OCI-LY1 (cell line): Measurements from ENCODE around the gene ATP6V0A1.

Source experiments
- H2AFZ ChIP-seq: fragments of 200-600 bp; sonication (generic), shearing (Covaris generic); 2 replicates; pipeline ENCODE4 v1.6.0; 2014; ENCODE audit warnings: antibody characterized with exemption, mild to moderate bottlenecking, low read length
- H3F3A ChIP-seq: fragments of 200-600 bp; sonication (generic), shearing (Covaris generic); 2 replicates; pipeline ENCODE4 v1.6.0; 2014; ENCODE audit warnings: mild to moderate bottlenecking, antibody characterized with exemption, low read length, moderate library complexity; ENCODE audit not compliant: insufficient read depth
- H3K27ac ChIP-seq: fragments of 200-600 bp; sonication (generic); 2 replicates; pipeline ENCODE4 v1.5.1; 2014; ENCODE audit warnings: low read length, mixed run types, mild to moderate bottlenecking, low read depth; ENCODE audit not compliant: poor library complexity, severe bottlenecking
- H3K27me3 ChIP-seq: fragments of 200-600 bp; sonication (generic); 2 replicates; pipeline ENCODE4 v1.6.0; 2014; ENCODE audit warnings: antibody characterized with exemption, mild to moderate bottlenecking, low read length, moderate library complexity; ENCODE audit not compliant: insufficient read depth
- H3K36me3 ChIP-seq: fragments of 200-600 bp; sonication (generic); 2 replicates; pipeline ENCODE4 v1.6.1; 2014; ENCODE audit warnings: mild to moderate bottlenecking, antibody characterized with exemption, low read length, moderate library complexity, mixed read lengths; ENCODE audit not compliant: insufficient read depth
- H3K4me1 ChIP-seq: fragments of 200-600 bp; sonication (generic); 2 replicates; pipeline ENCODE4 v1.5.1; 2014; ENCODE audit warnings: mild to moderate bottlenecking, low read length, moderate library complexity; ENCODE audit not compliant: insufficient read depth, severe bottlenecking
- H3K4me2 ChIP-seq: fragments of 200-600 bp; sonication (generic), shearing (Covaris generic); 2 replicates; pipeline ENCODE4 v1.6.1; 2014; ENCODE audit warnings: low read length
- H3K4me3 ChIP-seq: fragments of 200-600 bp; sonication (generic); 2 replicates; pipeline ENCODE4 v1.5.1; 2014; ENCODE audit warnings: low read length, low read depth, mild to moderate bottlenecking, mixed read lengths; ENCODE audit not compliant: poor library complexity, severe bottlenecking
- H3K79me2 ChIP-seq: fragments of 200-600 bp; shearing (Covaris generic); 2 replicates; pipeline ENCODE4 v1.6.1; 2016; ENCODE audit warnings: mixed run types, low read length, mixed read lengths; ENCODE audit not compliant: insufficient read depth
- H3K9ac ChIP-seq: fragments of 200-600 bp; sonication (generic), shearing (Covaris generic); 2 replicates; pipeline ENCODE4 v1.6.1; 2014; ENCODE audit warnings: mild to moderate bottlenecking, low read length, mixed read lengths
- H3K9me2 ChIP-seq: fragments of 200-600 bp; sonication (generic), shearing (Covaris generic); 2 replicates; pipeline ENCODE4 v1.6.1; 2014; ENCODE audit warnings: low read depth, mild to moderate bottlenecking, low read length, mixed read lengths
- H3K9me3 ChIP-seq: fragments of 200-600 bp; shearing (Covaris generic); 2 replicates; pipeline ENCODE4 v1.6.1; 2014; ENCODE audit warnings: low read length, mixed read lengths
- H4K20me1 ChIP-seq: fragments of 200-600 bp; sonication (generic), shearing (Covaris generic); 2 replicates; pipeline ENCODE4 v1.6.0; 2016; ENCODE audit warnings: mild to moderate bottlenecking, low read length; ENCODE audit not compliant: insufficient read depth
- CTCF ChIP-seq: fragments of 200-600 bp; sonication (generic), shearing (Covaris generic); IDR thresholded peaks from 2 replicates; pipeline ENCODE4 v1.5.1; 2017; ENCODE audit warnings: mild to moderate bottlenecking, antibody characterized with exemption, low read length, moderate library complexity, mixed read lengths
- EZH2 ChIP-seq: fragments of 200-600 bp; sonication (generic), shearing (Covaris generic); IDR thresholded peaks from 2 replicates; pipeline ENCODE4 v1.8.0; 2017; ENCODE audit warnings: borderline replicate concordance, mixed run types, mild to moderate bottlenecking, antibody characterized with exemption, low read length, moderate library complexity, mixed read lengths

Gene ATP6V0A1

GRCh38 chr17:42509841-42510240 lies 51.2 kb downstream of the ATP6V0A1 start:
- no peak for TF ChIP-seq CTCF
- TF ChIP-seq EZH2, result no peak
- H2AFZ ChIP-seq, result no peak overlapping the region
- no peak overlapping the region for H3K27ac ChIP-seq
- no peaks in the 10 kb centered on the region for H4K20me1 ChIP-seq
- no peak overlapping the region for H3K4me3 ChIP-seq
- no peak overlapping the region for H3K9ac ChIP-seq
- H3K79me2 ChIP-seq, result no peaks in the 10 kb centered on the region
- H3K9me2 ChIP-seq, result no peaks in the 10 kb centered on the region
- no peaks in the 10 kb centered on the region for H3K4me1 ChIP-seq
- peaks cover 5% of the 10 kb centered on the region; the same call in 1 of the 2 replicates for H3K36me3 ChIP-seq
- H3K27me3 ChIP-seq, result no peaks in the 10 kb centered on the region
- H3K9me3 ChIP-seq, result no peaks in the 10 kb centered on the region
- H3K4me2 ChIP-seq, result no peak overlapping the region
- H3F3A ChIP-seq, result no peaks in the 10 kb centered on the region

GRCh38 chr17:42512246-42512645 lies 53.6 kb downstream of the ATP6V0A1 start:
- Histone ChIP-seq H2AFZ (no peak overlapping the region), H3K27ac (no peak overlapping the region), H3K9me3 (no peaks in the 10 kb centered on the region), H3K27me3 (no peaks in the 10 kb centered on the region), H3K4me2 (no peak overlapping the region), H4K20me1 (no peaks in the 10 kb centered on the region), H3K36me3 (0 out of 2 replicates have a peak, but pooled peaks cover 5% of the 10 kb centered on the region), H3K9ac (no peak overlapping the region), H3K4me1 (no peaks in the 10 kb centered on the region), H3F3A (no peaks in the 10 kb centered on the region; the same call in 1 of the 2 replicates), H3K9me2 (no peaks in the 10 kb centered on the region), H3K79me2 (no peaks in the 10 kb centered on the region), H3K4me3 (no peak overlapping the region)
- no peak for TF ChIP-seq CTCF
- no peak for TF ChIP-seq EZH2

- Histone ChIP-seq H3K27me3 (no peaks in the 10 kb centered on the region), H3K79me2 (no peaks in the 10 kb centered on the region), H3K36me3 (0 out of 2 replicates have a peak, but pooled peaks cover 5% of the 10 kb centered on the region), H3K9me3 (no peaks in the 10 kb centered on the region), H3K4me2 (no peak overlapping the region), H2AFZ (no peak overlapping the region), H3K27ac (no peak overlapping the region), H3K4me3 (no peak overlapping the region), H4K20me1 (no peaks in the 10 kb centered on the region), H3K9ac (no peak overlapping the region), H3F3A (no peaks in the 10 kb centered on the region; the same call in 1 of the 2 replicates), H3K9me2 (no peaks in the 10 kb centered on the region), H3K4me1 (no peaks in the 10 kb centered on the region)
- TF ChIP-seq EZH2 (no peak), CTCF (no peak)
These were observed 54.1 kb downstream of the ATP6V0A1 start for GRCh38 chr17:42512733-42513251.
